Endothelial cell (in vitro differentiated cells): ENCODE measurements around the gene SEMA3F. TPM values are rescaled to one million over a fixed set of nuclear protein-coding genes. Genes with fewer than 3 reads are reported as not detected.

ENCODE experiments used
- DNase-seq: peaks from one replicate; pipeline ENCODE4 v3.0.0; 2021; ENCODE audit warnings: low spot score
- H3K27ac Mint-ChIP-seq: one replicate; pipeline ENCODE4 v1.8.0; 2021; ENCODE audit warnings: mixed read lengths, inconsistent platforms; ENCODE audit not compliant: unreplicated experiment
- H3K27me3 Mint-ChIP-seq: one replicate; pipeline ENCODE4 v1.8.0; 2021; ENCODE audit warnings: mild to moderate bottlenecking, moderate library complexity, mixed read lengths, inconsistent platforms; ENCODE audit not compliant: unreplicated experiment
- H3K36me3 Mint-ChIP-seq: one replicate; pipeline ENCODE4 v1.8.0; 2021; ENCODE audit warnings: mild to moderate bottlenecking, low read depth, mixed read lengths, inconsistent platforms; ENCODE audit not compliant: unreplicated experiment
- H3K4me1 Mint-ChIP-seq: one replicate; pipeline ENCODE4 v1.8.0; 2021; ENCODE audit warnings: mild to moderate bottlenecking, mixed read lengths, inconsistent platforms; ENCODE audit not compliant: unreplicated experiment
- H3K4me3 Mint-ChIP-seq: one replicate; pipeline ENCODE4 v1.8.0; 2021; ENCODE audit warnings: mild to moderate bottlenecking, mixed read lengths, inconsistent platforms; ENCODE audit not compliant: unreplicated experiment
- H3K9me3 Mint-ChIP-seq: one replicate; pipeline ENCODE4 v1.8.0; 2021; ENCODE audit warnings: mixed read lengths, inconsistent platforms; ENCODE audit not compliant: unreplicated experiment
- total RNA-seq: library from RNA; stranded (reverse); fragmentation: NEBNext Ultra II Directional; extraction: Animal tissue kit (Norgen Biotek cat#: 25700); gene quantifications from one replicate; pipeline ENCODE4 v1.2.1, GENCODE V29; 2021; ENCODE audit not compliant: unreplicated experiment
- TF ChIP-seq, protein P1 (sequence below): fragments of 200-600 bp; sonication (generic); IDR thresholded peaks from one replicate; pipeline ENCODE4 v1.5.0; 2021; ENCODE audit warnings: antibody characterized with exemption; ENCODE audit not compliant: unreplicated experiment

SEMA3F gene
- total RNA-seq, 1 donor from 2014 or later, result 21.3 TPM

- no peaks in the 10 kb centered on the region for H3K9me3 Mint-ChIP-seq
- no peak overlapping the region for H3K4me3 Mint-ChIP-seq
- peaks cover 3% of the 10 kb centered on the region for H3K36me3 Mint-ChIP-seq
- TF ChIP-seq, protein P1, sequence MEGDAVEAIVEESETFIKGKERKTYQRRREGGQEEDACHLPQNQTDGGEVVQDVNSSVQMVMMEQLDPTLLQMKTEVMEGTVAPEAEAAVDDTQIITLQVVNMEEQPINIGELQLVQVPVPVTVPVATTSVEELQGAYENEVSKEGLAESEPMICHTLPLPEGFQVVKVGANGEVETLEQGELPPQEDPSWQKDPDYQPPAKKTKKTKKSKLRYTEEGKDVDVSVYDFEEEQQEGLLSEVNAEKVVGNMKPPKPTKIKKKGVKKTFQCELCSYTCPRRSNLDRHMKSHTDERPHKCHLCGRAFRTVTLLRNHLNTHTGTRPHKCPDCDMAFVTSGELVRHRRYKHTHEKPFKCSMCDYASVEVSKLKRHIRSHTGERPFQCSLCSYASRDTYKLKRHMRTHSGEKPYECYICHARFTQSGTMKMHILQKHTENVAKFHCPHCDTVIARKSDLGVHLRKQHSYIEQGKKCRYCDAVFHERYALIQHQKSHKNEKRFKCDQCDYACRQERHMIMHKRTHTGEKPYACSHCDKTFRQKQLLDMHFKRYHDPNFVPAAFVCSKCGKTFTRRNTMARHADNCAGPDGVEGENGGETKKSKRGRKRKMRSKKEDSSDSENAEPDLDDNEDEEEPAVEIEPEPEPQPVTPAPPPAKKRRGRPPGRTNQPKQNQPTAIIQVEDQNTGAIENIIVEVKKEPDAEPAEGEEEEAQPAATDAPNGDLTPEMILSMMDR, result no peak
- no peak overlapping the region for H3K27ac Mint-ChIP-seq
- no peak for DNase-seq
- peaks cover 20% of the 10 kb centered on the region for H3K4me1 Mint-ChIP-seq
- H3K27me3 Mint-ChIP-seq, result peaks cover 12% of the 10 kb centered on the region
Observed at GRCh38 chr3:50136714-50137405, 18.3 kb upstream of the SEMA3F start.

DNA sequence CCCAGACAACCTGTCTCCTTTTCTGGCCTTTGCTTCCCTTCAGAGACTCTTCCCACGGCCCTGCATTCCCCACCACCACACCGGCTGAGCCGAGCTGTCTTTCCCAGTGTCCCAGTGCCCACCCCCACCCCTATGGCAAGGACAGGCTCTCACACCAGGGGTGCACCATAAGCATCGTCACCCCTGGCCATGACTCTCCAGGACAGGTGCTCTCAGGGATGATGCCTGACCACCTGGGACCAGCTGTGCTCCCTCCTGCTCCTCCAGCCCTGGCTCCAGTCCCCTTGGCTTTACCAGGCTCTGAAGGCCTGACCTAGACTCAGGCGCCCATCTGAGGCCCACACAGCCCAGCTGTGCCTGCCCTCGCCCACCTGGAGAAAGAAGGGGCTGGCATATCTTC lies 17.6 kb upstream of the SEMA3F start:
- Mint-ChIP-seq H3K9me3 (no peaks in the 10 kb centered on the region), H3K27me3 (peaks cover 13% of the 10 kb centered on the region), H3K4me3 (no peak overlapping the region), H3K4me1 (peaks cover 22% of the 10 kb centered on the region), H3K36me3 (peaks cover 3% of the 10 kb centered on the region), H3K27ac (no peak overlapping the region)
- no peak for DNase-seq
- TF ChIP-seq, protein P1, result no peak

GRCh38 chr3:50138266-50139200 lies 16.6 kb upstream of the SEMA3F start:
- Mint-ChIP-seq H3K9me3 (no peaks in the 10 kb centered on the region), H3K27ac (no peak overlapping the region), H3K36me3 (peaks cover 3% of the 10 kb centered on the region), H3K4me3 (no peak overlapping the region), H3K4me1 (peaks cover 22% of the 10 kb centered on the region), H3K27me3 (peaks cover 13% of the 10 kb centered on the region)
- TF ChIP-seq, protein P1, result no peak
- DNase-seq, result no peak

GRCh38 chr3:50139308-50139707 lies 15.8 kb upstream of the SEMA3F start:
- no peaks in the 10 kb centered on the region for H3K9me3 Mint-ChIP-seq
- no peak overlapping the region for H3K4me3 Mint-ChIP-seq
- H3K36me3 Mint-ChIP-seq, result peaks cover 3% of the 10 kb centered on the region
- no peak for DNase-seq
- peaks cover 22% of the 10 kb centered on the region for H3K4me1 Mint-ChIP-seq
- no peak overlapping the region for H3K27ac Mint-ChIP-seq
- peaks cover 13% of the 10 kb centered on the region for H3K27me3 Mint-ChIP-seq
- TF ChIP-seq, protein P1, result no peak
